Peyer's patch (tissue), 4 donors: ENCODE measurements around the gene FURIN. TPM values are rescaled to one million over a fixed set of nuclear protein-coding genes. Genes with fewer than 3 reads are reported as not detected.
A peak's percentile ranks its signal among the peaks of the same experiment; 100 is the strongest.
"Not testable (repeated sequence)": the region's sequence is repeated elsewhere in the genome, so short reads cannot be mapped to it uniquely, and the experiment has no call there.

Experiments
- DNase-seq, 3 donors: peaks; one replicate each; pipeline ENCODE4 v3.0.0-alpha.2; 2017 to 2019
- H3K27ac ChIP-seq, 4 donors: fragments of 200-600 bp; sonication (generic); one replicate each; pipeline ENCODE4 v1.5.1; 2016 to 2019
- H3K27me3 ChIP-seq, 2 donors: fragments of 200-600 bp; sonication (generic); one replicate each; pipeline ENCODE4 v1.5.1; 2019
- H3K36me3 ChIP-seq, 3 donors: fragments of 200-600 bp; sonication (generic); one replicate each; pipeline ENCODE4 v1.5.1; 2016 to 2019
- H3K4me1 ChIP-seq, 4 donors: fragments of 200-600 bp; sonication (generic); one replicate each; pipeline ENCODE4 v1.5.1; 2016 to 2019
- H3K4me3 ChIP-seq, 4 donors: fragments of 200-600 bp; sonication (generic); 1 replicate in 3 of 4; 2 replicates in 1 of 4; pipeline ENCODE4 v1.5.1; 2016 to 2019; ENCODE audit warnings: mild to moderate bottlenecking in 1 of 4
- H3K9me3 ChIP-seq, 4 donors: fragments of 200-600 bp; sonication (generic); one replicate each; pipeline ENCODE4 v1.5.1; 2016 to 2019; ENCODE audit warnings: mild to moderate bottlenecking in 1 of 4
- CTCF ChIP-seq, 6 experiments: fragments of 450-650 bp in 4 of 6; fragments of 200-600 bp in 2 of 6; sonication (generic) in 1 of 6; IDR thresholded peaks; one replicate each; pipeline ENCODE4 v1.5.1; 2017 to 2019; ENCODE audit warnings: antibody characterized with exemption in 6 of 6, mild to moderate bottlenecking in 3 of 6, moderate library complexity in 1 of 6
- POLR2A ChIP-seq, 2 donors: fragments of 450-650 bp; IDR thresholded peaks; one replicate each; pipeline ENCODE4 v1.5.1; 2017; ENCODE audit warnings: antibody characterized with exemption in 2 of 2, mild to moderate bottlenecking in 2 of 2, moderate library complexity in 2 of 2
- total RNA-seq, 4 donors: library from RNA; depleted of rRNA; stranded (reverse); fragments of >200 nt; gene quantifications; one replicate each; pipeline ENCODE4 v1.1.0, GENCODE V29; 2016

The FURIN gene
- total RNA-seq, 4 donors from 2014 or later = 53.6 to 76.7 (median 70.1) TPM

- H3K4me3 ChIP-seq = peak overlapping the region; percentile 94 to 99 (median 96)
- DNase-seq = peak in 1 of 3 donors; percentile 45
These were observed 4.2 kb downstream of the FURIN start for GRCh38 chr15:90872486-90873184.

GRCh38 chr15:90873488-90873997, 5.2 kb downstream of the FURIN start:
- Histone ChIP-seq H3K27me3 (no peaks in the 10 kb centered on the region), H3K36me3 (peaks cover 0 to 32% (median 0%) of the 10 kb centered on the region in 3 donors), H3K27ac (peak overlapping the region in 2 of 4 donors; percentile 88 to 97), H3K9me3 (no peaks in the 10 kb centered on the region), H3K4me1 (peaks cover 7 to 43% (median 8%) of the 10 kb centered on the region in 4 donors), H3K4me3 (peak overlapping the region in 2 of 4 donors; percentile 95 to 99)
- no peak for DNase-seq
- no peak for TF ChIP-seq POLR2A (IDR thresholded peaks at IDR 0.05)

More at GRCh38 chr15:90872486-90873184, 4.2 kb downstream of the FURIN start:
- Histone ChIP-seq H3K27me3 (no peaks in the 10 kb centered on the region), H3K4me1 (peaks cover 7 to 43% (median 8%) of the 10 kb centered on the region in 4 donors), H3K27ac (peak overlapping the region; percentile 85 to 97 (median 90)), H3K9me3 (no peaks in the 10 kb centered on the region), H3K36me3 (peaks cover 0 to 23% (median 0%) of the 10 kb centered on the region in 3 donors)
- TF ChIP-seq POLR2A (IDR thresholded peaks at IDR 0.05) (no peak), CTCF (IDR thresholded peaks at IDR 0.05) (no peak)

- no peak for TF ChIP-seq CTCF (IDR thresholded peaks at IDR 0.05)
- TF ChIP-seq POLR2A (IDR thresholded peaks at IDR 0.05) = no peak
- H3K4me1 ChIP-seq = peaks cover 7 to 37% (median 8%) of the 10 kb centered on the region in 4 donors
- no peaks in the 10 kb centered on the region for H3K9me3 ChIP-seq
- H3K27ac ChIP-seq = peak overlapping the region in 2 of 4 donors; percentile 38 to 97
- H3K4me3 ChIP-seq = peak overlapping the region in 2 of 4 donors; percentile 95 to 99
- H3K27me3 ChIP-seq = no peaks in the 10 kb centered on the region
- peaks cover 0 to 37% (median 0%) of the 10 kb centered on the region in 3 donors for H3K36me3 ChIP-seq
- DNase-seq = peak in 1 of 3 donors; percentile 47
These were observed 5.7 kb downstream of the FURIN start for GRCh38 chr15:90873998-90874605.

- H3K4me3 ChIP-seq, H3K27ac ChIP-seq, H3K9me3 ChIP-seq, DNase-seq, H3K27me3 ChIP-seq: not testable (repeated sequence)
- peaks cover 0 to 46% (median 0%) of the 10 kb centered on the region in 3 donors for H3K36me3 ChIP-seq
- H3K4me1 ChIP-seq = peaks cover 0 to 28% (median 7%) of the 10 kb centered on the region in 4 donors
These were observed 6.6 kb downstream of the FURIN start for GRCh38 chr15:90874986-90875385.

GRCh38 chr15:90875549-90875981, 7.2 kb downstream of the FURIN start:
- no peaks in the 10 kb centered on the region for H3K9me3 ChIP-seq
- no peak overlapping the region for H3K4me3 ChIP-seq
- no peak for TF ChIP-seq POLR2A (IDR thresholded peaks at IDR 0.05)
- peaks cover 0 to 23% (median 4%) of the 10 kb centered on the region in 4 donors for H3K4me1 ChIP-seq
- peaks cover 0 to 52% (median 0%) of the 10 kb centered on the region in 3 donors for H3K36me3 ChIP-seq
- H3K27me3 ChIP-seq = no peaks in the 10 kb centered on the region
- DNase-seq = no peak
- H3K27ac ChIP-seq = no peak overlapping the region

- TF ChIP-seq POLR2A (IDR thresholded peaks at IDR 0.05) (no peak), CTCF (IDR thresholded peaks at IDR 0.05) (no peak)
- Histone ChIP-seq H3K36me3 (peaks cover 0 to 57% (median 0%) of the 10 kb centered on the region in 3 donors), H3K4me1 (peaks cover 0 to 20% (median 4%) of the 10 kb centered on the region in 4 donors), H3K4me3 (no peak overlapping the region), H3K27ac (no peak overlapping the region), H3K9me3 (no peaks in the 10 kb centered on the region), H3K27me3 (no peaks in the 10 kb centered on the region)
- DNase-seq = peak in 1 of 3 donors; percentile 41
These were observed 7.7 kb downstream of the FURIN start for GRCh38 chr15:90876046-90876445.
